OCI-LY3 (cell line): ENCODE measurements around the gene MYL6B.

Source experiments
- EZH2phosphoT487 ChIP-seq: fragments of 200-600 bp; shearing (Covaris generic); IDR thresholded peaks from 2 replicates; pipeline ENCODE4 v1.6.1; 2018; ENCODE audit warnings: antibody characterized with exemption, mixed run types, low read depth
- TF ChIP-seq, protein P1 (sequence below): fragments of 200-600, 300-600 bp; sonication (generic); IDR thresholded peaks from 2 replicates; pipeline ENCODE4 v1.5.1; 2014; ENCODE audit warnings: antibody characterized with exemption, low read length, low read depth

DNA sequence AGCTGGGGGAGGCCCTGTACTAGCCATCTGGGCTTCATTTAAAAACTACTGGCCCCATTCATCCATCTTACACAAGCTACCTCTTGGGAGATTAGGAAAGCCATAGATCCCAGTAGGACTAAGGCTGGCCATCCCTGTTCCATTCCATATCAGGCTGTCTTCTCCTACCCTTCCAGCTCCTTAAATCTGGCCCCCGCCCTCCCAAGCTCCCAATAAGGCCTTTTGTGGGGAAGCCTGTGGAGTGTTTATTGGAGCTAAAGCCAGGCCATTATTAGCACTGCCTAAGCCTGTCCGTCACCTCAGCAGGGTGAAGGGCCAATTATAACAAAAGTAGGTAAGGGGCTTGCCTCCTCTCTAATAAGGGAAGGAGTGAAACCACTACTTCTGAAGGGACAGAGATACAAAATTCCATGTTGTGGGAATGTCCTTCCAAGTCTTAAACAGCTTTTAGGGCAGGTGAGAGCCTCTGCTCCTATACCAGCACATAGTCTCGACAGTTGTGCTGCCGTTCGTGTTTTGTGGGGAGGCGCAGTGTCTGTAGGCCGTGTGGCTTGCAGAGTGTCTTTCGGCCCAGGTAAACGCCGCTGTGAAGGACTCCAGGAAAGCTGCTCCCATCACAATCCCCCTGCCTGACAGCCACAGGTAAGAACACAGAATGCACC lies 9.4 kb downstream of the MYL6B start:
- TF ChIP-seq, protein P1, sequence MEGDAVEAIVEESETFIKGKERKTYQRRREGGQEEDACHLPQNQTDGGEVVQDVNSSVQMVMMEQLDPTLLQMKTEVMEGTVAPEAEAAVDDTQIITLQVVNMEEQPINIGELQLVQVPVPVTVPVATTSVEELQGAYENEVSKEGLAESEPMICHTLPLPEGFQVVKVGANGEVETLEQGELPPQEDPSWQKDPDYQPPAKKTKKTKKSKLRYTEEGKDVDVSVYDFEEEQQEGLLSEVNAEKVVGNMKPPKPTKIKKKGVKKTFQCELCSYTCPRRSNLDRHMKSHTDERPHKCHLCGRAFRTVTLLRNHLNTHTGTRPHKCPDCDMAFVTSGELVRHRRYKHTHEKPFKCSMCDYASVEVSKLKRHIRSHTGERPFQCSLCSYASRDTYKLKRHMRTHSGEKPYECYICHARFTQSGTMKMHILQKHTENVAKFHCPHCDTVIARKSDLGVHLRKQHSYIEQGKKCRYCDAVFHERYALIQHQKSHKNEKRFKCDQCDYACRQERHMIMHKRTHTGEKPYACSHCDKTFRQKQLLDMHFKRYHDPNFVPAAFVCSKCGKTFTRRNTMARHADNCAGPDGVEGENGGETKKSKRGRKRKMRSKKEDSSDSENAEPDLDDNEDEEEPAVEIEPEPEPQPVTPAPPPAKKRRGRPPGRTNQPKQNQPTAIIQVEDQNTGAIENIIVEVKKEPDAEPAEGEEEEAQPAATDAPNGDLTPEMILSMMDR: no peak
- no peak for TF ChIP-seq EZH2phosphoT487
